Peyer's patch (tissue), 4 donors: ENCODE results near the gene TULP4.

Source experiments
- POLR2A ChIP-seq, 2 donors: fragments of 450-650 bp; IDR thresholded peaks; one replicate each; pipeline ENCODE4 v1.5.1; 2017; ENCODE audit warnings: antibody characterized with exemption in 2 of 2, mild to moderate bottlenecking in 2 of 2, moderate library complexity in 2 of 2
- TF ChIP-seq, protein P1 (sequence below), 6 experiments: fragments of 450-650 bp in 4 of 6; fragments of 200-600 bp in 2 of 6; sonication (generic) in 1 of 6; IDR thresholded peaks; one replicate each; pipeline ENCODE4 v1.5.1; 2017 to 2019; ENCODE audit warnings: antibody characterized with exemption in 6 of 6, mild to moderate bottlenecking in 3 of 6, moderate library complexity in 1 of 6

DNA sequence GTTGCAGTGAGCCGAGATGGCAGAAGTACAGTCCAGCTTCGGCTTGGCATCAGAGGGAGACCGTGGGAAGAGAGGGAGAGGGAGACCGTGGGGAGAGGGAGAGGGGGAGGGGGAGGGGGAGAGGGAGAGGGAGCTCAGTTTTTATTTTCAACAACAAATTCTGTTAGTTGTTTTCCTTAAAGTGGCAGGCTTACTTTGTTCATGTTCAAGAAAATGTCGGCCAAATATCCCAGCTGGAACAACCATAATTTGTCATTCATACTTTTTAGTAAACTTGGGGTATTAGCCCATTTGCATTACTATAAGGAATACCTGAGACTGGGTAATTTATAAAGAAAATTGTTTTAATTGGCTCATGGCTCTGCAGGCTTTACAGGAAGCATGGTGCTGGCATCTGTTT, 2.5 kb upstream of the TULP4 start:
- TF ChIP-seq, protein P1, sequence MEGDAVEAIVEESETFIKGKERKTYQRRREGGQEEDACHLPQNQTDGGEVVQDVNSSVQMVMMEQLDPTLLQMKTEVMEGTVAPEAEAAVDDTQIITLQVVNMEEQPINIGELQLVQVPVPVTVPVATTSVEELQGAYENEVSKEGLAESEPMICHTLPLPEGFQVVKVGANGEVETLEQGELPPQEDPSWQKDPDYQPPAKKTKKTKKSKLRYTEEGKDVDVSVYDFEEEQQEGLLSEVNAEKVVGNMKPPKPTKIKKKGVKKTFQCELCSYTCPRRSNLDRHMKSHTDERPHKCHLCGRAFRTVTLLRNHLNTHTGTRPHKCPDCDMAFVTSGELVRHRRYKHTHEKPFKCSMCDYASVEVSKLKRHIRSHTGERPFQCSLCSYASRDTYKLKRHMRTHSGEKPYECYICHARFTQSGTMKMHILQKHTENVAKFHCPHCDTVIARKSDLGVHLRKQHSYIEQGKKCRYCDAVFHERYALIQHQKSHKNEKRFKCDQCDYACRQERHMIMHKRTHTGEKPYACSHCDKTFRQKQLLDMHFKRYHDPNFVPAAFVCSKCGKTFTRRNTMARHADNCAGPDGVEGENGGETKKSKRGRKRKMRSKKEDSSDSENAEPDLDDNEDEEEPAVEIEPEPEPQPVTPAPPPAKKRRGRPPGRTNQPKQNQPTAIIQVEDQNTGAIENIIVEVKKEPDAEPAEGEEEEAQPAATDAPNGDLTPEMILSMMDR (IDR thresholded peaks at IDR 0.05) = no peak
- no peak for TF ChIP-seq POLR2A (IDR thresholded peaks at IDR 0.05)
